Measurements from ENCODE around the gene MDM2.

- TF ChIP-seq, protein P1, sequence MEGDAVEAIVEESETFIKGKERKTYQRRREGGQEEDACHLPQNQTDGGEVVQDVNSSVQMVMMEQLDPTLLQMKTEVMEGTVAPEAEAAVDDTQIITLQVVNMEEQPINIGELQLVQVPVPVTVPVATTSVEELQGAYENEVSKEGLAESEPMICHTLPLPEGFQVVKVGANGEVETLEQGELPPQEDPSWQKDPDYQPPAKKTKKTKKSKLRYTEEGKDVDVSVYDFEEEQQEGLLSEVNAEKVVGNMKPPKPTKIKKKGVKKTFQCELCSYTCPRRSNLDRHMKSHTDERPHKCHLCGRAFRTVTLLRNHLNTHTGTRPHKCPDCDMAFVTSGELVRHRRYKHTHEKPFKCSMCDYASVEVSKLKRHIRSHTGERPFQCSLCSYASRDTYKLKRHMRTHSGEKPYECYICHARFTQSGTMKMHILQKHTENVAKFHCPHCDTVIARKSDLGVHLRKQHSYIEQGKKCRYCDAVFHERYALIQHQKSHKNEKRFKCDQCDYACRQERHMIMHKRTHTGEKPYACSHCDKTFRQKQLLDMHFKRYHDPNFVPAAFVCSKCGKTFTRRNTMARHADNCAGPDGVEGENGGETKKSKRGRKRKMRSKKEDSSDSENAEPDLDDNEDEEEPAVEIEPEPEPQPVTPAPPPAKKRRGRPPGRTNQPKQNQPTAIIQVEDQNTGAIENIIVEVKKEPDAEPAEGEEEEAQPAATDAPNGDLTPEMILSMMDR (conservative IDR thresholded peaks at IDR 0.05): no peak
- TF ChIP-seq ZFX (IDR thresholded peaks at IDR 0.05): no peak
These were observed 46.6 kb downstream of the MDM2 start for GRCh38 chr12:68854554-68854953.

Data from C4-2B (cell line).